Measurements from ENCODE around the gene RNASEH1. TPM values are rescaled to one million over a fixed set of nuclear protein-coding genes. Genes with fewer than 3 reads are reported as not detected.

Gene RNASEH1
- total and polyA plus RNA-seq, 2 donors (not counting 1 experiment from before 2014, with no cell fraction given), result 23.8 to 31.2 TPM

- Histone ChIP-seq H2AFZ (ENCODE audit: low read length) (peak overlapping the region; percentile 70), H3K4me2 (ENCODE audit: extremely low read depth, insufficient read depth, low read length) (peak overlapping the region; percentile 62), H3K4me1 (ENCODE audit: control insufficient read depth, extremely low read depth, insufficient read depth, low read length) (peaks cover 7% of the 10 kb centered on the region), H3K79me2 (ENCODE audit: control insufficient read depth, insufficient read depth, low read length) (peaks cover 6% of the 10 kb centered on the region), H3K4me3 (replicated peaks in 1 of 4; ENCODE audit: control extremely low read depth in 1 of 4, insufficient read depth in 1 of 4, low read depth in 3 of 4, low read length in 4 of 4) (peak overlapping the region; percentile 14 to 45 (median 26)), H3K9me3 (ENCODE audit: control insufficient read depth, insufficient read depth, low read depth, low read length) (no peaks in the 10 kb centered on the region), H3K9ac (ENCODE audit: insufficient read depth, low read length) (peak overlapping the region; percentile 63), H3K27me3 (ENCODE audit: control insufficient read depth, insufficient read depth, low read length) (no peaks in the 10 kb centered on the region), H3K27ac (ENCODE audit: insufficient read depth, low read length) (peak overlapping the region; percentile 91), H4K20me1 (ENCODE audit: control insufficient read depth, extremely low read depth, insufficient read depth, low read length) (no peaks in the 10 kb centered on the region), H3K36me3 (ENCODE audit: control insufficient read depth, insufficient read depth, low read length) (peaks cover 2% of the 10 kb centered on the region)
- TF ChIP-seq EZH2 (IDR thresholded peaks at IDR 0.05; ENCODE audit: low read length, missing control alignments) (no peak), CTCF (conservative IDR thresholded peaks at IDR 0.05 in 1 of 2, IDR thresholded peaks at IDR 0.05 in 1 of 2; ENCODE audit: low read depth in 1 of 2, low read length in 2 of 2) (no peak)
- DNase-seq (ENCODE audit: low read depth in 2 of 2), result peak; percentile 30 to 98
Measured at GRCh38 chr2:3585261-3586109, 27.4 kb upstream of the RNASEH1 start.

- Histone ChIP-seq H3K9me3 (ENCODE audit: control insufficient read depth, insufficient read depth, low read depth, low read length) (no peaks in the 10 kb centered on the region), H4K20me1 (ENCODE audit: control insufficient read depth, extremely low read depth, insufficient read depth, low read length) (no peaks in the 10 kb centered on the region), H3K4me3 (replicated peaks in 1 of 4; ENCODE audit: control extremely low read depth in 1 of 4, insufficient read depth in 1 of 4, low read depth in 3 of 4, low read length in 4 of 4) (peak overlapping the region in 2 of 4 experiments; percentile 4 to 45), H3K36me3 (ENCODE audit: control insufficient read depth, insufficient read depth, low read length) (peaks cover 7% of the 10 kb centered on the region), H3K4me2 (ENCODE audit: extremely low read depth, insufficient read depth, low read length) (peak overlapping the region; percentile 62), H2AFZ (ENCODE audit: low read length) (no peak overlapping the region), H3K27me3 (ENCODE audit: control insufficient read depth, insufficient read depth, low read length) (no peaks in the 10 kb centered on the region), H3K9ac (ENCODE audit: insufficient read depth, low read length) (peak overlapping the region; percentile 63), H3K4me1 (ENCODE audit: control insufficient read depth, extremely low read depth, insufficient read depth, low read length) (peaks cover 7% of the 10 kb centered on the region), H3K79me2 (ENCODE audit: control insufficient read depth, insufficient read depth, low read length) (peaks cover 14% of the 10 kb centered on the region), H3K27ac (ENCODE audit: insufficient read depth, low read length) (peak overlapping the region; percentile 91)
- TF ChIP-seq EZH2 (IDR thresholded peaks at IDR 0.05; ENCODE audit: low read length, missing control alignments) (no peak), CTCF (conservative IDR thresholded peaks at IDR 0.05 in 1 of 2, IDR thresholded peaks at IDR 0.05 in 1 of 2; ENCODE audit: low read depth in 1 of 2, low read length in 2 of 2) (no peak)
- DNase-seq (ENCODE audit: low read depth in 2 of 2), result no peak
Measured at GRCh38 chr2:3584608-3585260, 26.6 kb upstream of the RNASEH1 start.

- Histone ChIP-seq H3K4me2 (ENCODE audit: extremely low read depth, insufficient read depth, low read length) (no peak overlapping the region), H3K79me2 (ENCODE audit: control insufficient read depth, insufficient read depth, low read length) (peaks cover 20% of the 10 kb centered on the region), H3K9ac (ENCODE audit: insufficient read depth, low read length) (no peak overlapping the region), H3K9me3 (ENCODE audit: control insufficient read depth, insufficient read depth, low read depth, low read length) (no peaks in the 10 kb centered on the region), H3K4me3 (replicated peaks in 1 of 4; ENCODE audit: control extremely low read depth in 1 of 4, insufficient read depth in 1 of 4, low read depth in 3 of 4, low read length in 4 of 4) (no peak overlapping the region), H3K27me3 (ENCODE audit: control insufficient read depth, insufficient read depth, low read length) (no peaks in the 10 kb centered on the region), H4K20me1 (ENCODE audit: control insufficient read depth, extremely low read depth, insufficient read depth, low read length) (no peaks in the 10 kb centered on the region), H3K36me3 (ENCODE audit: control insufficient read depth, insufficient read depth, low read length) (peaks cover 7% of the 10 kb centered on the region), H2AFZ (ENCODE audit: low read length) (no peak overlapping the region), H3K27ac (ENCODE audit: insufficient read depth, low read length) (peak overlapping the region; percentile 91), H3K4me1 (ENCODE audit: control insufficient read depth, extremely low read depth, insufficient read depth, low read length) (peaks cover 7% of the 10 kb centered on the region)
- TF ChIP-seq CTCF (conservative IDR thresholded peaks at IDR 0.05 in 1 of 2, IDR thresholded peaks at IDR 0.05 in 1 of 2; ENCODE audit: low read depth in 1 of 2, low read length in 2 of 2), result no peak
- no peak for TF ChIP-seq EZH2 (IDR thresholded peaks at IDR 0.05; ENCODE audit: low read length, missing control alignments)
- DNase-seq (ENCODE audit: low read depth in 2 of 2), result no peak
Measured at GRCh38 chr2:3584076-3584475, 25.9 kb upstream of the RNASEH1 start.

Data from fibroblast of lung (primary cell).